GM18505 (cell line): ENCODE data around the gene SAMD10.

Experiments
- ATAC-seq: cut with Tn5 transposase; IDR thresholded peaks from one replicate; pipeline ENCODE4 v1.9.1; 2021; ENCODE audit not compliant: unreplicated experiment
- POLR2A ChIP-seq: IDR thresholded peaks from 4 replicates; pipeline ENCODE4 v1.6.1; 2011; ENCODE audit warnings: borderline replicate concordance; ENCODE audit not compliant: insufficient read depth, insufficient read length; ENCODE audit errors: extremely low read depth

SAMD10 gene

DNA sequence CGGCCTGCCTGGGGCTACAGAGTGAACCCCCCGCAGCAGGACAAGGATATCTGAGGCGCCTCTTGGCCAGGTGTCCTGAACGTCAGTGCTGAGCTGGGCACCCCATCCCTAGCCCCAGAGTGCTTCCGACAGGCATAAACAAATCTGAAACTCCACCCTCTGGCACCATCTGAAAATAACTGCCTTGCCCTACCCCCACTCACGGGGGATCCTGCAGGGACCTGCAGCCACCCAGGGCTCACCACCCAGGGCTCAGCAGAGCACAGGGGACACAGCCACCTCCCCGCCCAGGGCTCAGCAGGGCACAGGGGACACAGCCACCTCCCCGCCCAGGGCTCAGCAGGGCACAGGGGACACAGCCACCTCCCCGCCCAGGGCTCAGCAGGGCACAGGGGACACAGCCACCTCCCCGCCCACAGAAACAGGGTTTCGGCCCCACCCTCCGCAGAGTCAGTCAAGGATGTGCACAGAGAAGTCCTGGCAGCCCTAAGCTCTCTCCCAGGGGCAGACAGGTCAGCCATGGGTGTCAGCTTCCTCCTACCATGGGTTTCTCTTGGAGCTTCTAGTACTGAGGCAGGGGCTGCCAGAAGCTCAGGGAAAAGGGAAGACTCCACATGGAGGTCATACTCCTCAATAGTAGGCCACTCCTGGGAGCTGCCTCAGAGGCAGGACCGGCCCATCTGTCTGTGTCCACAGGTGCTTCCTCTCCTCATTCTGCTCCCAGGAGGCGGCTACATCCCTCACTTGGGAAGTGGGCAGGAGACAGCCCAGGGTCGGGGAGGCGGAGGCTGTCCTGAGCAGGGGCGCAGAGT is 27.8 kb downstream of the SAMD10 start:
- no peak for ATAC-seq
- no peak for TF ChIP-seq POLR2A

- no peak for TF ChIP-seq POLR2A
- ATAC-seq: no peak
Measured at GRCh38 chr20:63950701-63951397, 28.6 kb downstream of the SAMD10 start.

DNA sequence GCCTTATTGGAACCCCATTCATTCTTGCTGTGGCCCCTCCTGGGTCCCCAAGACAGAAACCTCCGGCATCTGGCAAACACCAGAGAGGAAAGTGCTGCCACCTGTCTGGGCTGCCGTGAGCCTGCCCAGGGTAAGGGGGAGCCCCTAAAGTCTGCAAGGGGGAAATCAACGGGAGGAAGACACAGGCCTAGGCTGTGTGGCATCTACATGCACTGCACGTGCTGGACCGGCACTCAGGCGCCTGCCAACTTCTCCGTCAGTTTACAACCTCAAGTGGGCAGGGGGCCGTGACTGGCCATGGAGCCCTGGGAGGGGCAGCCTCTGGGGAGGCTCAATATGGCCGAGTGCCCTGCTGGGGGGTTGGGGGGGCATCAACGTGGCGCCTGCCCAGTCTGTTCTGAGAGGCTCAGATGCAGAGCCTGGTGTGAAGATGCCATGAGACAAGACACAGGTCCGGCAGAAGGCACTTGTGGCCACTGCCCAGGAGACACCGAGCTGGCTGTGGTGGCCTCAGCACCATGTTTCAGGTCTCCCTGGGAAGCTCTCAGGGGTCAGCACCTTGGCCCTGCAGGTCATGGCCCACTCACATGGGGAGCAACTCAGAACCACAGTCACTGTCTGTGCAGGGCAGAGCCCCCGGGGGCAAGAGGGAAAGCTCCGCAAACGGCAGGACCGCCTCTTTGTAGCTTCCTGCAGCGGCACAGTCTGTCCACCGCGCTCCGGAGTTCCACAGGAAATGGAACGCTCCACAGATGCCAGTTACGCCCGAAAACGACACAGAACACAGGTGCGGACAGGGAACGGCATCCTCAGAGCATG is 31.6 kb downstream of the SAMD10 start:
- ATAC-seq: no peak
- TF ChIP-seq POLR2A: no peak

DNA sequence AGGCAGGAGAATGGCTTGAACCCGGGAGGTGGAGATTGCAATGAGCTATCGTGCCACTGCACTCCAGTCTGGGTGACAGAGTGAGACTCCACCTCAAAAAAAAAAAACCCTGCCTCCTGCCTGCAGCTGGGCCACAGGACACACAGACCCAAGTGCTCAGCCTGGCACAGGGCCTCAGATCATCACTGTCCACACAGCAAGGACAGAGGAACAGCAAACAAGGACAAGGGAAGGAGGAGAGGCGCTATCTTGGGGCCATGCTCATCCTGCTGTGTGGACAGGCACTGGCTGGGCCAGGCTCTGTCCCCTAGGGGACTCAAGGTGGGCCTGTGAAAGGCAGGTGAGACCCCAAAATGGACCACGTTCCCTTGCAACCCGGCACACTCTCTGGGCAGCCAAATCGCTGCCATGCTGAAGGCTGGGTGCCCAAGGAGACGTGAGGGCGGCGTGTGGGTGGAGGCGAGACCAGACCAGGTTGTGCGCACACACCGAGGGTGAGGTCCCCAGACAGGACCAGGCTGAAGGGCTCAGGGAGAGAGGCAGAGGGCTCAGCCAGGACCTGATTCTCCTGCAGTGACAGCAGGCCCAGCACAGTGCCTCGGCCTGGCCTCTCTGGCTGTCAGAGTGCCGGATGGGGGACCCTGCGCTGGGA is 32.3 kb downstream of the SAMD10 start:
- no peak for ATAC-seq

DNA sequence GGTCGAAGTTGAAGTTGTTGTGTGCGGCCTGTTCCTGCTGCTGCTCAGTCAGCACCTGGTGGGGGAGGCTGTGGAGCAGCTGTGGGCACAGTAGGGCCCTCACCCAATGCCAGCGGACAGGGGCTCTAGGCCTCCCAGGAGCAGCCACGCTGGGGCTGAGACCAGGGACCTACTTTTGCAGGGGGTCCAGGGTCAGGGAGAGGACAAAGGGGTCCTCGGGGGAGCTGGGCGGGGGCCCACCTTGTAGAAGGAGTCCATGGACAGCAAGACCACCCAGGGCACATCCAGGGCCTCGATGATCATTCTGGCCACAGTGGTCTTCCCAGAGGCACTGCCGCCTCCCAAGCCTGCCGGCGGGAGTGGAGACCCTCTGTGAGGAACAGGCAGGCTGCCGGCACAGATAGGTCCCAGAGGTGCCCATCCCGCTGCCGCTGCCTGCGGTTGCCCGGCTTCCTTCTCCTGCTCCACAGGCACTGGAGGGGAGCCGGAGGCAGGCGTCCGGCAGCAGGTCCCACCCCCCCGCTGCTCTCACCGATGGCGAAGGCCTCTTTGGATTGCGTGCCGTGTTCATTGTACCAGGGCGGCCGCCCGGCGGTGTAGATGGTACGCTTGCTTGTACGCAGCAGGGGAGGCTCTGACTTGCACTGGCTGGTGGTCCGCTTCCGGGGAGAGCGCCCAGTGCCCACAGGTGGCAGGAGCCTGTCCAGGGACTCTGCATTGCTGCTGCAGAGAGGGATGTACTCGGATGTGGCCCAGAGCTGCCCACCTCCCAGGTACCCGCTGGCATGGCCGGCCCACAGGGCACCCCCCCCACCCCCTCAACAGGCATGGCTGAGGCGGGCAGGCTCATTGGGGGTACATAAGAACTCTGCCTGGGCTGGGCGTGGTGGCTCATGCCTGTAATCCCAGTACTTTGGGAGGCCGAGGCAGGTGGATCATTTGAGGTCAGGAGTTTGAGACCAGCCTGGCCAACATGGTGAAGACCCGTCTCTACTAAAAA is 33.2 kb downstream of the SAMD10 start:
- no peak for TF ChIP-seq POLR2A
- no peak for ATAC-seq

More for the DNA sequence above, 32.3 kb downstream of the SAMD10 start:
- no peak for TF ChIP-seq POLR2A

GRCh38 chr20:63945031-63945658 is 34.3 kb downstream of the SAMD10 start:
- no peak for TF ChIP-seq POLR2A
- ATAC-seq: no peak

DNA sequence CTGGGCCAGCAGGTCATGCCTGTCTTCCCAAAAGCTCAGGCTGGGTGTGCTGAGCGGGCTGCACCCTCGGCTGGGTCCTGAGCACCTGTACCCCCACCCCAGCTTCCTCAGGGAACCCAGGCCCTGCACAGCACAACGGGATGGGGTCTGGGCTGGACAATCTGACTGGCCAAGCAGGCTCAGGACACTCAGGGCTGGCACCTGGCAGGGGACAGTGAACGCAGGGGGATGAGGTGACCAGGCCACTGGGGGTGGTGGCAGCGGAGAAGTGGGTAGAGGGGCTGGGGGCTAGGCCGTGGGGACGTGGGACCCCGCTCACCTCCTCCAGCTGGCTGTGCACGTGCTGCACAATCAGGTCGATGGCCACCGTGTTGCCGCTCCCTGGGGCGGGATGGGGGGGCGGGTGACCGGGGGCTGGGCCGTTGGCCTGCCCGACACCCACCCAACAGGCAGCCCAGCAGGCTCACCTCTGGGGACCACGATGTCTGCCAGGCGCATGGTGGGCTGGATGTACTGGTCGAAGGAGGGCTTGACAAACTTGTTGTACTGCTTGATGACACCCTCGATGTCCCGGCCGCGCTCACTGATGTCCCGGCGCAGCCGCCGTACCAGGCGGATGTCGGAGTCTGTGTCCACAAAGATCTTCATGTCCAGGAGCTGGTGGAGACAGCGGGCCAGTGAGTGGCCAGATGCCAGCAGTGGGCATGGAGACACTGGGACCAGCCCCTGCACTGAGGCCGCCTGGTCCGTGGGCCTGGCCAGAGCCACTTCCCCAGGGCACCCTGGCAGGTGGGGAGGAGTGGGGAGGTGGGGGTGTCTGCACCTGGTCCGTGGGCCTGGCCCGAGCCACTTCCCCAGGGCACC is 35.1 kb downstream of the SAMD10 start:
- no peak for TF ChIP-seq POLR2A
- ATAC-seq: no peak

- ATAC-seq: no peak
- TF ChIP-seq POLR2A: no peak
Measured at GRCh38 chr20:63943808-63944077, 35.7 kb downstream of the SAMD10 start.

GRCh38 chr20:63942969-63943807 is 36.3 kb downstream of the SAMD10 start:
- no peak for TF ChIP-seq POLR2A
- no peak for ATAC-seq

DNA sequence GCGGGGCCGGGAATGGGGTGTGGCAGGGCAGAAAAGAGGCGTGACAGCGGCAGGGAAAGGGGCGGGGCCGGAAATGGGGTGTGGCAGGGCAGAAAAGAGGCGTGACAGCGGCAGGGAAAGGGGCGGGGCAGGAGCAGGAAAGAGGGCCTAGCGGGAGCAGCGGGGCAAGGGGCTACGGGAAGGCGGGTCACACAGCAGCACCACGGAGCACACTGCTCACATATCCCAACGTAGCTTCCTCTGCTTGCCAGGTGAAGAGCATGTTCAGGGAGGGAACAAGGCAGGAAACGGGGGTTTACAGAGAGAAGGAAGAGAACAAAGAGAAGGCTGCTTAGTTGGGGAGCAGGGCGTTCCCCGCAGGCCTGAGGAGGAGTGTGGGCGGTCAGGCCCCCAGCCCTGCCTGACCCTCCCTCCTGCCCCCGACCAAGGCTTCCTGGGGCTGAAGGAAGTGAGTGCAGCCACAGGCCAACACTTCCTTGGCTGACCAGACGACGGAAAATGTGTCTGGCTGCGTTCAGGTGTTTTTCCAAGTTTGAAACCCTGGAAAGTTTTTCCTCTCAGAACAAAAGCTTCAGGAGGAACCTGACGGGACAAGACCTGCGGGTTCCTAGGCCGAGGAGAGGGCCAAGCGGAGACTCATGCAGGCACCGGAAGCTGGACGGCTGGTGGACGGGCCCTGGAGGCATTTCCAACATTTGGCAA is 37.0 kb downstream of the SAMD10 start:
- ATAC-seq: no peak
- TF ChIP-seq POLR2A: no peak
